Activated CD8-positive, alpha-beta memory T cell treated with anti-CD3 and anti-CD28 coated beads, Interleukin-2, amount 50 U/mL, for 4 hours (primary cell): ENCODE results near the gene SUGCT.

ENCODE experiments used
- DNase-seq: peaks from one replicate; pipeline ENCODE4 v3.0.0-alpha.2; 2020

Gene SUGCT

GRCh38 chr7:40891232-40891631 is 756.4 kb downstream of the SUGCT start:
- no peak for DNase-seq

DNA sequence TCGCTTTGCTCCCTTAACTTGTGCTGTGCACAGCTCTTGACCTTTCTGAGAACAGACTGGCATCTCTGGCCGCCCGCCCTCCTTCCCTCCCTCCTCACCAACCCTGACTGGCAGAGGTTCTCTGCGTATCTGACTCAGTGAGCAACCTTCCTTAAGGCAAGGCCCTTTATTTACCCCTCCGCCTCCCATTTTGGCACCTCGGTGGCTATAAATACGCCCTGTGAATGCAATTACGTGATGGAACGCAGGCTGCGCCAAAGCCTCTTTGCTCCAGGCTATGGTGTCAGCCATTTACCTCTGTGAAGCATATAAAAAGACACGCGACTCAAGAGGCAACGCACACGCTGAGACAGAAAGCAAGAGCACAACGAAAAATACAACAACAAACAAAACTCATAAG is 764.3 kb downstream of the SUGCT start:
- DNase-seq = no peak

DNA sequence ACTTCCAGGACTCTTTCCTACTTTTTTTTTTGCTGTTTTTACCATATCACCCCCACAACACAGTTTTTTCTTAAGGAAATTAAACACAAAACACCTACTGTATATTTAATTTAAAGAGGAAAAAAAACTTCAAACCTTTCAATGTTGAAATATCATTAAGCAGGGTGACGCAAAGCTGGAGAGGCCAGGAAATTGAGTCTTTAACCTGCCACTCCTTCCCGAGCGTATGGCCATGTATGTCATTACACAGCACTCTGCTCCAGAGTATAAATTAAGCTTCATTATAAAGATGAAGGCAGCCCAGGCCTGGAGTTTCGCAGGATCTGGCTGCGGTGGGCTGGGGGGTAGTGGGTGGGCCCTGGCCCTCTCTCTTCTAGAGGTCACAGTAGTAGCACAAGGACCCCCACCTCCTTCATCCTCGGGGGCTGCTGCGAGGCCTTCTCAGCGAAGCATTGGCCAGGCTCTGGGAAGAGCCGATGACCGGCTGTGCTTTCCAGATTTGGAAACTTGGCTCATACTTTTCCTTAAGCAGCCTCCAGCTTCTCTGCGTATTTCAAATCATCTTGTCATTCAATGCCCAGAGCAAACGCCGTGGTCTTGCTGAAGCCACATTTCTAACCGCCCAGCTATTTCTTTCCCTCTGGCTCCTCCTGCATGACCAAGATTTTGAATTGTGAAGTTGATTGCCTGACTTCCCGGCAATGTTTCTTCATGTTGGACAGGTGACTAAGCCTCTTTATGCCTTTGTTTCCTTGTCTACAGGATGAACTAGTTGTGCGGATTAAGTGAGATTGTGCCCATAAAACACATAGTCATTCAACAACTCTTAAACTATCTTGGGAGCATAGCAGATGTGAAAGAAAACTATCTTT is 765.1 kb downstream of the SUGCT start:
- DNase-seq = no peak

GRCh38 chr7:40903872-40904271 is 769.1 kb downstream of the SUGCT start:
- no peak for DNase-seq

DNA sequence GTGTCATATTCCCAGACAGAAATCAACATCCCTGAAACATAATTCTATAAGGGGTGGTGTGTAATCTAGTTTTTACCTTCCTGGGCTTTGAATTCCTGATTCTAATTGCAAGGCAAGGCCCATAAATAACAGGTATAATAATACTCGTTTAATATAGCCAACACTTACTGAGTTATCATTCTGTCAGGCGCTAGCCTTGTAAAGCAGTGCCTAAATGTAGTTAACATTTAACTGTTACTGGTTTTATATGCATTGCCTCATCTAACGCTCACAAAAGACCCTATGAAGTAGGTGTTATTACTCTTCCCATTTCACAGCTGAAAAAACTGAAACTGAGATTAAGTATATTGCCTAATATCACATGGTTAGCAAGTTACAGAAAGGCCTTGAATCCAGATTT is 772.5 kb downstream of the SUGCT start:
- DNase-seq = no peak

- DNase-seq = no peak
These were observed 774.7 kb downstream of the SUGCT start for GRCh38 chr7:40909346-40909980.
